Astrocyte of the cerebellum (primary cell): ENCODE data around the gene SLC9A9.
A peak's percentile ranks its signal among the peaks of the same experiment; 100 is the strongest.
"Not testable (repeated sequence)": the region's sequence is repeated elsewhere in the genome, so short reads cannot be mapped to it uniquely, and the experiment has no call there.

ENCODE experiments used
- DNase-seq: peaks from one replicate; pipeline ENCODE4 v3.0.0-alpha.2; 2011; ENCODE audit warnings: low read depth
- H3K4me3 ChIP-seq: 2 replicates; pipeline ENCODE4 v1.5.1; 2011; ENCODE audit warnings: mild to moderate bottlenecking, low read depth, low read length, moderate library complexity
- CTCF ChIP-seq: IDR thresholded peaks from 2 replicates; pipeline ENCODE4 v1.5.1; 2012; ENCODE audit warnings: low read length, low read depth, moderate library complexity, mild to moderate bottlenecking; ENCODE audit errors: missing control alignments
- in situ Hi-C: cut with HindIII; loops from 2 replicates; pipeline ENCODE4 v1.10.0; 2017; ENCODE audit warnings: low sequenced_read_pairs

Gene SLC9A9

DNA sequence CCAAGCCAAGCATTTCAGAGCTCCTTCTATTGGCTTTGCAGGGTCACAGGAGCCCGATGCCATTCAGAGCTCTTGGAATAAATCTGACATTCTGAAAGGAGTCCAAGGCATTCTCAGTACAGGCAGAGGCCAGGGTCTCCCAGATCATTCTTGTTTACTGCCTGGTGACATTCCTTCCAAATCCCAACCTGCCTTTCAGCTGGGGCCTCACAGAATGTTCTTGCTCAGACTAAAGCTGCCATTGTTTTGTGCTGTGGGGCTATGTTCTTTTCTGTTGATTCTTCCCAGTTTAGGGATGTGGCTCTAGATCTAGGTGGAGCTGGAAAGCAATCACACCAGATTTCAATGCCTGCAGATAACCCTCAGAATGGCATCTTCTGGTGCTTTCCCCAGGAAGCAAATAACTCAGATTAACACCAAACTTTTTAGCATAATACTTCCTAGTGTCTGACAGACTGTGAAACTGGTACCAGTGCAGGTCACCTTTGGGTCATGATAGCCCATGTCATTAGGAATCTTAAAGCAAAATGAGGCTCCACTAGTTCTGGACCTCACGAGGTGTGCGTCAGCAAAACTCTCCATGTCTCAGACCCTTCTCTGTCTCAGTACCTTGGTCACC is 561.8 kb downstream of the SLC9A9 start:
- TF ChIP-seq CTCF, result no peak
- in situ Hi-C loops, result no loop called here
- DNase-seq, result no peak
- H3K4me3 ChIP-seq, result no peak overlapping the region

GRCh38 chr3:143283432-143284128 is 564.7 kb downstream of the SLC9A9 start:
- DNase-seq, result peak; percentile 51
- TF ChIP-seq CTCF, result no peak
- no peak overlapping the region for H3K4me3 ChIP-seq
- in situ Hi-C loops, result no loop called here

DNA sequence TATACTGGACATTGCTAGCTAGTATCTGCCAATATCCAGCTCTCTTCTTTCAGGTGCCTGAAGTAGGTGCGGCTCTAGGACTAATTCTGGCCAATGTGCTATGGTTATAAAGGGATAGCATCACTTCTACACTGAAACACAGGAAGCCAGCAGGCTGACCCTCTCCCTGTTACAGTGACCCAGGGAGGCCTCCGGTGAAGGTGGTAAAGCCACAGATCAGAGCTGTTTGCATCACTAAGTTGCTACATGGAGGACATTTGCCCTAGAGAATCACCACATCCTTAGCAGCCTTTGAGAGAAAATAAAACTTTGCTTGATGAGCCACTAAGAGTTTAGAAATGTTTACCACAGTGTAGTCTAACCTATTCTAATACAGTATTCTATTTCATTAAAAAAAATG is 567.3 kb downstream of the SLC9A9 start:
- in situ Hi-C loops, result no loop called here
- no peak for DNase-seq
- no peak overlapping the region for H3K4me3 ChIP-seq
- TF ChIP-seq CTCF, result no peak

DNA sequence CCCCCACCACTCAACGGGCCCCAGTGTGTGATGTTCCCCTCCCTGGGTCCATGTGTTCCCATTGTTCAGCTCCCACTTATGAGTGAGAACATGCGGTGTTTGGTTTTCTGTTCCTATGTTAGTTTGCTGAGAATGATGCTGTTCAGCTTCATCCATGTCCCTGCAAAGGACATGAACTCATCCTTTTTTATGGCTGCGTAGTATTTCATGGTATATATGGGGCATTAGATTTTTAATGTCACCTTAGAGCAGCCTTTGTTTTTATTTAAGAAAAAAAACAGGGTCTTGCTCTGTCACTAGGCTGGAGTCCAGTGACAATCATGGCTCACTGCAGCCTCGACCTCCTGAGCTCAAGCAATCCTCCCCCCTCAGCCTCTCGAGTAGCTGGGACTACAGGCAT is 568.7 kb downstream of the SLC9A9 start:
- DNase-seq, H3K4me3 ChIP-seq, in situ Hi-C loops: not testable (repeated sequence)

- no peak for TF ChIP-seq CTCF
- no peak for DNase-seq
- in situ Hi-C loops, result no loop called here
- no peak overlapping the region for H3K4me3 ChIP-seq
These were observed 569.5 kb downstream of the SLC9A9 start for GRCh38 chr3:143278721-143279120.

- no peak for TF ChIP-seq CTCF
- in situ Hi-C loops, result no loop called here
- no peak overlapping the region for H3K4me3 ChIP-seq
- DNase-seq, result no peak
These were observed 570.7 kb downstream of the SLC9A9 start for GRCh38 chr3:143277531-143277930.

GRCh38 chr3:143276592-143276991 is 571.7 kb downstream of the SLC9A9 start:
- TF ChIP-seq CTCF, result no peak
- in situ Hi-C loops, result no loop called here
- no peak overlapping the region for H3K4me3 ChIP-seq
- no peak for DNase-seq
